T-helper 2 cell treated with Interferon-gamma antibody and Interleukin-4, amounts not matched to agents 5 μg/mL and 100 μg/mL, for 36 hours (primary cell): ENCODE measurements around the gene ELF4.

Experiments
- DNase-seq: peaks from one replicate; pipeline ENCODE4 v3.0.0; 2021; ENCODE audit warnings: low spot score
- H3K27ac Mint-ChIP-seq: one replicate; pipeline ENCODE4 v1.8.0; 2021; ENCODE audit warnings: mild to moderate bottlenecking, mixed read lengths
- H3K27me3 Mint-ChIP-seq: one replicate; pipeline ENCODE4 v1.8.0; 2021; ENCODE audit warnings: low read depth, mixed read lengths
- H3K36me3 Mint-ChIP-seq: one replicate; pipeline ENCODE4 v1.8.0; 2021; ENCODE audit warnings: low read depth, mixed read lengths
- H3K4me1 Mint-ChIP-seq: one replicate; pipeline ENCODE4 v1.8.0; 2021; ENCODE audit warnings: low read depth, mixed read lengths
- H3K4me3 Mint-ChIP-seq: one replicate; pipeline ENCODE4 v1.8.0; 2022; ENCODE audit warnings: mild to moderate bottlenecking, moderate library complexity, mixed read lengths
- H3K9me3 Mint-ChIP-seq: one replicate; pipeline ENCODE4 v1.8.0; 2021; ENCODE audit warnings: mixed read lengths

ELF4 gene

GRCh38 chrX:130110379-130111219 lies at the start of gene ELF4:
Gene ELF4 (minus strand): TSS chrX:130110497. CDS start chrX:130081330, 29,167 bp downstream.
- peak; percentile 51 for DNase-seq
- H3K9me3 Mint-ChIP-seq: no peaks in the 10 kb centered on the region
- peaks cover 26% of the 10 kb centered on the region for H3K4me1 Mint-ChIP-seq
- H3K27ac Mint-ChIP-seq: peak within 1 kb of the TSS; percentile 87
- H3K4me3 Mint-ChIP-seq: peak within 1 kb of the TSS; percentile 94
- peaks cover 7% of the 10 kb centered on the region for H3K36me3 Mint-ChIP-seq
- no peaks in the 10 kb centered on the region for H3K27me3 Mint-ChIP-seq

GRCh38 chrX:130159776-130160175 lies 49.5 kb upstream of the ELF4 start:
- Mint-ChIP-seq H3K27ac (no peak overlapping the region), H3K9me3 (no peaks in the 10 kb centered on the region), H3K4me1 (peaks cover 15% of the 10 kb centered on the region), H3K4me3 (no peak overlapping the region), H3K36me3 (peaks cover 13% of the 10 kb centered on the region), H3K27me3 (no peaks in the 10 kb centered on the region)
- no peak for DNase-seq

GRCh38 chrX:130158311-130158710 lies 48.0 kb upstream of the ELF4 start:
- no peaks in the 10 kb centered on the region for H3K27me3 Mint-ChIP-seq
- H3K36me3 Mint-ChIP-seq: peaks cover 8% of the 10 kb centered on the region

DNA sequence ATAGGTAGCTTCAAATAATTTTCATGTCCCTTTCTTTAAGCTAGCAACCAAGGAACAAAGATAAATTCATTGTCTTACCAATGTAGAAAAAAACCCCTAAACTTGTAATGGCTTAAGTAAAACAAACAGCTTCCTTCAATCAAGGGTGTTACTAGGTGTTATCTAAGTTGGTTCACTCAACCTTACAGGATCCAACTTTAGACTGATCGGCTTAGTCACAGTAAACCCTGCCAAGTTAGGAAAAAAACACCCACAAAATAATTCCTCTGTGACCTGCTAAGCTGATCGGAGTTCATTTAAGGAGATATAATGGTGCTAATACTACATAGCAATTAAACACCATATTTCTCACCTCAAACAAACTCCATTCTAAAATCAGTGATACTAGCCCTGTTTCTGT lies 45.3 kb upstream of the ELF4 start:
- Mint-ChIP-seq H3K4me1 (peaks cover 6% of the 10 kb centered on the region), H3K27ac (no peak overlapping the region), H3K27me3 (no peaks in the 10 kb centered on the region), H3K9me3 (no peaks in the 10 kb centered on the region), H3K4me3 (no peak overlapping the region), H3K36me3 (peaks cover 8% of the 10 kb centered on the region)
- DNase-seq: no peak

More at GRCh38 chrX:130158311-130158710, 48.0 kb upstream of the ELF4 start:
- Mint-ChIP-seq H3K4me1 (peaks cover 13% of the 10 kb centered on the region), H3K27ac (no peak overlapping the region), H3K4me3 (no peak overlapping the region), H3K9me3 (no peaks in the 10 kb centered on the region)
- DNase-seq: no peak

- Mint-ChIP-seq H3K4me1 (peaks cover 2% of the 10 kb centered on the region), H3K36me3 (peaks cover 42% of the 10 kb centered on the region), H3K4me3 (no peak overlapping the region)
These were observed 37.3 kb upstream of the ELF4 start for GRCh38 chrX:130147631-130148030.

GRCh38 chrX:130145123-130145522 lies 34.8 kb upstream of the ELF4 start:
- peaks cover 2% of the 10 kb centered on the region for H3K4me1 Mint-ChIP-seq
- H3K4me3 Mint-ChIP-seq: no peak overlapping the region
- DNase-seq: no peak
- peaks cover 47% of the 10 kb centered on the region for H3K36me3 Mint-ChIP-seq
- no peak overlapping the region for H3K27ac Mint-ChIP-seq
- no peaks in the 10 kb centered on the region for H3K27me3 Mint-ChIP-seq
- no peaks in the 10 kb centered on the region for H3K9me3 Mint-ChIP-seq

More at GRCh38 chrX:130147631-130148030, 37.3 kb upstream of the ELF4 start:
- Mint-ChIP-seq H3K27me3 (no peaks in the 10 kb centered on the region), H3K27ac (no peak overlapping the region), H3K9me3 (no peaks in the 10 kb centered on the region)
- no peak for DNase-seq

DNA sequence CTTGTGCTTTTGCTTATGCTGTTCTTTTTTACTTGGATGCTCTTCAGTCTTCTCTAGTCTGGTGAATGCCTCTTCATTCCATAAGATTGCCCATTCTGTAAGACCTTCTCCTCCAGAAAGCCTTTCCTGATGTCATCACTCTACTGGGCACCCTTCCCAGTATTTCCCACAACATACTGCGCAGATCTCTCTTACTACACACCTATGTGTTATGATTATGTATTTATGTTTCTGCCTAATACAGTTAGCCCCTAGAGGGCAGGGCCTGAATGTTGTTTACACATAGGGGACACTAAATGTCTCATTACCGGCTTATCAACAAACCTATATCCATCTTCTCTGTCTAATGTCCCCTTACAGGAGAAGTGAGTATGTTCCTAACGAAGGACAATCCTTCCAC lies 34.2 kb upstream of the ELF4 start:
- H3K9me3 Mint-ChIP-seq: no peaks in the 10 kb centered on the region
- H3K27ac Mint-ChIP-seq: no peak overlapping the region
- H3K4me3 Mint-ChIP-seq: no peak overlapping the region
- peaks cover 2% of the 10 kb centered on the region for H3K4me1 Mint-ChIP-seq
- H3K36me3 Mint-ChIP-seq: peaks cover 52% of the 10 kb centered on the region
- no peaks in the 10 kb centered on the region for H3K27me3 Mint-ChIP-seq
- no peak for DNase-seq

- DNase-seq: no peak
- H3K4me3 Mint-ChIP-seq: no peak overlapping the region
- H3K36me3 Mint-ChIP-seq: peaks cover 41% of the 10 kb centered on the region
- no peaks in the 10 kb centered on the region for H3K9me3 Mint-ChIP-seq
- H3K27me3 Mint-ChIP-seq: no peaks in the 10 kb centered on the region
- H3K4me1 Mint-ChIP-seq: no peaks in the 10 kb centered on the region
- H3K27ac Mint-ChIP-seq: no peak overlapping the region
These were observed 29.3 kb upstream of the ELF4 start for GRCh38 chrX:130139474-130140201.

GRCh38 chrX:130136961-130137360 lies 26.7 kb upstream of the ELF4 start:
- Mint-ChIP-seq H3K36me3 (peaks cover 31% of the 10 kb centered on the region), H3K27ac (no peak overlapping the region), H3K4me1 (no peaks in the 10 kb centered on the region), H3K27me3 (no peaks in the 10 kb centered on the region), H3K9me3 (no peaks in the 10 kb centered on the region), H3K4me3 (no peak overlapping the region)
- DNase-seq: no peak

DNA sequence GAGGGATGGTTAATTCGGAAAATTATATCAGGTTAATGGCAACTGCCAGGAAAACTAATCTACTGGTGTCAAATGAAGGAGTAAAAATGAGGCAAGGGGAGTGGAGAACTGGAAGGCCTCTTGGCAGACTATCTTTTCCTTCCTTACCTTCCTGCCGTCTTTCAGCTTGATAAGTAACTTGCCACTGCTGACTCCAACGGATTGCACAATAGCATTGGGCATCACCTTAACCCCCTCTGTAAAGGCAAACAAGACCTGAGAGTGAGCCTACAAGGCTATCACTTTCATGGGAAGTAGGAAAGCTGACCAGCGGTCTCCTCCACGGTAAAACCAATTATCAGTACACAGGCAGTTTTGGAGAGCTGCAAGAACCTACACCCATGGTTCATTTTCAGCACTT lies 26.2 kb upstream of the ELF4 start:
- Mint-ChIP-seq H3K27ac (no peak overlapping the region), H3K9me3 (no peaks in the 10 kb centered on the region), H3K27me3 (no peaks in the 10 kb centered on the region), H3K36me3 (peaks cover 31% of the 10 kb centered on the region), H3K4me1 (no peaks in the 10 kb centered on the region), H3K4me3 (no peak overlapping the region)
- DNase-seq: no peak

DNA sequence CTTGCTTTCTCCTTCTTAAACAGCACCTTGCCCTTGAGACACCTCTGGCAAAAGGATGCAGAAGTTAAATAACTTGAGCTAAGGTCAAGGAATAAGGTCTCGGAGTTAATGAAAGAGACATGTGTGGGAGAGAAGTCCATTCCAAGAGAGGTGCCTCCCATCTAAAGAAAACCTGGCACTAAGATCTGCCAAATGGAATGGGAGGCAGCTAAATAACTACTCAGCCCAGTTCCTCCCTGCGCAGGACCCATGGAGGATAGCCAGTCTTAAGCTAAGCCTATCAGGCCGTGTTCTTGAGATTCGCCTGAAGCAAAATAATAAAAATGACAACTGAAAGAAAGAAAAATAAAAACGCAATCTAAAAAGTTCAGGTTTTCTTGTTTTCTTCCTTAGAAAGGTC lies 20.7 kb upstream of the ELF4 start:
- H3K4me1 Mint-ChIP-seq: no peaks in the 10 kb centered on the region
- no peak overlapping the region for H3K27ac Mint-ChIP-seq
- DNase-seq: no peak
- H3K36me3 Mint-ChIP-seq: peaks cover 22% of the 10 kb centered on the region
- no peaks in the 10 kb centered on the region for H3K27me3 Mint-ChIP-seq
- no peaks in the 10 kb centered on the region for H3K9me3 Mint-ChIP-seq
- H3K4me3 Mint-ChIP-seq: no peak overlapping the region

DNA sequence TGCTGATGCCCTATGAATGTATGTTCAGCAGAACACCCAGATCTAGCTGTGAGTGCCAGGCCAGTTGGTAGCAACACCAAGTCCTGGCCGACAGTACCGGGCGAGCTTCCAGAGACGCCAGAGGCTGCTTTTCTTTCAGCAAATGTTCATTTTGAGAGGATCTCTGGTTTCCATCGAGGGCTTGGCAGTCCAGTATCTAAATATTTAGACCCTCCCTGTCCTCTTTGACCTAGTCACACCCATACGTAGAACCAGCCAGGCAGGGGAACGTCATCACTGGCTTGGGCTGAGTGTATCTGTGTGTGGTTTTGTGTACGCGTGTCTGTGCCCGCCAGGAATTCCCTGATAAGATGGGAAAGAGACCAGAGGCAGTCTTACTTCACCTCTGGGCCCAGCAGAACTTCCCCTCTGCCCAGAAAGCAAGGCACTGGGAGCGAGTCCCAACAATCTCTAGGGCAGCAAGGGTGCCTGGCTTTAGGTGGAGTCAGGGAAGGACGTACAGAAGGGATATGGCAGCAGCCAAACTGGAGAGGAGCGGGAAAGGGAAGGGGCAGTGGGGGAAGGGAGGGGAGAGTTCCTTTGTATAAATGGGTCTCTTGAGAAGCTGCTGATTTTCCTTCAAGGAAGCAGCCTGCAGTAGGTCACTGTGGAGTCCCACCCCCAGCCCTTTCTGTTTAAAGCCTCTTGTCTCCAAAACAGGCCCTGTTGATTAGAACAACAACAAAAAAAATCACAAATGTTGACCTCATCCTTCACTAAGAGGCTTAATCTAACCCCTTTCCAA lies 15.0 kb upstream of the ELF4 start:
- H3K27ac Mint-ChIP-seq: no peak overlapping the region
- H3K4me3 Mint-ChIP-seq: no peak overlapping the region
- no peaks in the 10 kb centered on the region for H3K27me3 Mint-ChIP-seq
- peaks cover 3% of the 10 kb centered on the region for H3K4me1 Mint-ChIP-seq
- no peaks in the 10 kb centered on the region for H3K9me3 Mint-ChIP-seq
- H3K36me3 Mint-ChIP-seq: peaks cover 23% of the 10 kb centered on the region
- no peak for DNase-seq

DNA sequence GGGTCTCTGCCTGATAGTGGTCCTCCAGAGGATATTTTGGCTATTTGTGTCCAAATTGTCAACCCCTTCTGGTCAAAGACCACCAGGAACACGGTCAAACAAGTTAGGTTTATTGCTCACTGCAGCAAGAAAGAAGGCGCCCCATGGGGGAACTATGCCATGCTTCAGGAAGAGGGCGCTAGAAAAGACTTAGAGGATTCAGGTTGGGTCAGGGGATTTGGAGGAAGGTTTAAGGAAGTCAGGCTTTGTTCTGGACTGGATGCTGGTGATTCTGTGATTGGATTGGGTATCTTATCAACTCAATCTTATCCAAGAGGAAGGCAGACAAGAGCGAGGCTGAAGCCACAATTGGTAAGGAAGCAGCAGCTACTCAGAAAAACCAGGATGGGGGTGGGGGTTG lies 14.3 kb upstream of the ELF4 start:
- Mint-ChIP-seq H3K4me3 (no peak overlapping the region), H3K36me3 (peaks cover 23% of the 10 kb centered on the region), H3K27me3 (no peaks in the 10 kb centered on the region), H3K4me1 (peaks cover 8% of the 10 kb centered on the region), H3K27ac (peak overlapping the region; percentile 57), H3K9me3 (no peaks in the 10 kb centered on the region)
- DNase-seq: no peak

GRCh38 chrX:130121505-130121800 lies 11.2 kb upstream of the ELF4 start:
- Mint-ChIP-seq H3K36me3 (peaks cover 14% of the 10 kb centered on the region), H3K27me3 (no peaks in the 10 kb centered on the region), H3K9me3 (no peaks in the 10 kb centered on the region), H3K4me3 (no peak overlapping the region), H3K4me1 (peaks cover 20% of the 10 kb centered on the region), H3K27ac (no peak overlapping the region)
- DNase-seq: no peak
